IgD-negative memory B cell (primary cell): ENCODE data around the gene DYNLRB1. TPM values are rescaled to one million over a fixed set of nuclear protein-coding genes. Genes with fewer than 3 reads are reported as not detected.
"Not testable (repeated sequence)": the region's sequence is repeated elsewhere in the genome, so short reads cannot be mapped to it uniquely, and the experiment has no call there.

Experiments
- H3K27ac Mint-ChIP-seq, 3 donors: one replicate each; pipeline ENCODE4 v1.8.0; 2020 to 2022; ENCODE audit warnings: mild to moderate bottlenecking in 3 of 3, mixed read lengths in 3 of 3, moderate library complexity in 1 of 3
- H3K27me3 Mint-ChIP-seq: one replicate; pipeline ENCODE4 v1.8.0; 2021; ENCODE audit warnings: mixed read lengths
- H3K36me3 Mint-ChIP-seq: one replicate; pipeline ENCODE4 v1.8.0; 2020; ENCODE audit warnings: mild to moderate bottlenecking, mixed read lengths
- H3K4me1 Mint-ChIP-seq, 3 donors: one replicate each; pipeline ENCODE4 v1.8.0; 2020 to 2022; ENCODE audit warnings: mixed read lengths in 3 of 3, mild to moderate bottlenecking in 1 of 3
- H3K4me3 Mint-ChIP-seq, 4 donors: one replicate each; pipeline ENCODE4 v1.8.0; 2020 to 2022; ENCODE audit warnings: mild to moderate bottlenecking in 4 of 4, mixed read lengths in 4 of 4, moderate library complexity in 3 of 4
- H3K9me3 Mint-ChIP-seq, 3 donors: one replicate each; pipeline ENCODE4 v1.8.0; 2020 to 2021; ENCODE audit warnings: mixed read lengths in 3 of 3, mild to moderate bottlenecking in 1 of 3
- polyA plus RNA-seq: library from polyadenylated mRNA; unstranded; fragments of 300-500 nt; fragmentation: Illumina TruSeq; gene quantifications from one replicate; pipeline ENCODE4 v1.2.3, GENCODE V29; 2021

DYNLRB1 gene
- polyA plus RNA-seq, 1 donor from 2014 or later, result 333 TPM

DNA sequence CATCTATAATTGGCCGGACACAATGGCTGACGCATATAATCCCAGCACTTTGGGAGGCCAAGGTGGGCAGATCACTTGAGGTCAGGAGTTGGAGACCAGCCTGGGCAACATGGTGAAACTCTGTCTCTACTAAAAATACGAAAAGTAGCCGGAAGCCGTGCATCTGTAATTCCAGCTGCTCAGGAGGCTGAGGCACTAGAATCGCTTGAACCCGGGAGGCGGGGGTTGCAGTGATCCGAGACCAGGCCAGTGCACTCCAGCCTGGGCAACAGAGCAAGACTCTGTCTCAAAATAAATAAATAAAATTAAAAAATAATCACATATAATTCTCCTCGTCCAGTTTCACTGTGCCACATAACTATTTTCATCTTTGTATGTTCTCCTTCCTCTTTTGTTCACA, 3.6 kb downstream of the DYNLRB1 start:
- H3K27me3 Mint-ChIP-seq, result not testable (repeated sequence)

GRCh38 chr20:34522969-34523871, 7.0 kb downstream of the DYNLRB1 start:
- Mint-ChIP-seq H3K27me3 (no peaks in the 10 kb centered on the region), H3K36me3 (peaks cover 3% of the 10 kb centered on the region), H3K27ac (peak overlapping the region in 2 of 3 donors; percentile 65 to 88), H3K9me3 (no peaks in the 10 kb centered on the region), H3K4me3 (peak overlapping the region in 2 of 4 donors; percentile 9 to 55), H3K4me1 (peaks cover 10 to 33% (median 24%) of the 10 kb centered on the region in 3 donors)

More for the DNA sequence above, 3.6 kb downstream of the DYNLRB1 start:
- H3K27ac Mint-ChIP-seq, result peak overlapping the region in 1 of 3 donors; percentile 39
- not testable (repeated sequence) for H3K36me3 Mint-ChIP-seq, H3K9me3 Mint-ChIP-seq
- peaks cover 20 to 43% (median 41%) of the 10 kb centered on the region in 3 donors for H3K4me1 Mint-ChIP-seq
- peak overlapping the region in 1 of 4 donors; percentile 72 for H3K4me3 Mint-ChIP-seq

DNA sequence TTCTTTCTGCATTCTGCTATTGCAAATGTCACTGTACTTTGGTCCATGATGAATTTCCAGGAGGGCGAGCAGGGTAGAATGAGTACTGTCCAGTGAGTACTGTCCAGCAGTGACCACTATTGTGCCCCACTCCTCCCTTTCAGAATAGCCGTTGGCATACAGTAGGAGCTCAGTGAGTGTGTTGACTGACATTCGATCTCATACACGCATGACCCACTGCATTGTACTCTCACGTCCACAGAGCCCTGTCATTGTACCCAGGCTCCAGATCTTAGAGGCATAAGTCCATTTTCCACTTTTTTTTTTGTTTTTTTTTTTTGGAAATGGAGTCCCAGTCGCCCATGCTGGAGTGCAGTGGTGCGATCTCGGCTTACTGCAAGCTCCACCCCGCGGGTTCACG, 8.2 kb downstream of the DYNLRB1 start:
- H3K36me3 Mint-ChIP-seq, result peaks cover 3% of the 10 kb centered on the region
- H3K4me1 Mint-ChIP-seq, result peaks cover 5 to 26% (median 20%) of the 10 kb centered on the region in 3 donors
- peak overlapping the region in 1 of 3 donors; percentile 48 for H3K27ac Mint-ChIP-seq
- H3K9me3 Mint-ChIP-seq, result no peaks in the 10 kb centered on the region
- H3K4me3 Mint-ChIP-seq, result no peak overlapping the region
- no peaks in the 10 kb centered on the region for H3K27me3 Mint-ChIP-seq

DNA sequence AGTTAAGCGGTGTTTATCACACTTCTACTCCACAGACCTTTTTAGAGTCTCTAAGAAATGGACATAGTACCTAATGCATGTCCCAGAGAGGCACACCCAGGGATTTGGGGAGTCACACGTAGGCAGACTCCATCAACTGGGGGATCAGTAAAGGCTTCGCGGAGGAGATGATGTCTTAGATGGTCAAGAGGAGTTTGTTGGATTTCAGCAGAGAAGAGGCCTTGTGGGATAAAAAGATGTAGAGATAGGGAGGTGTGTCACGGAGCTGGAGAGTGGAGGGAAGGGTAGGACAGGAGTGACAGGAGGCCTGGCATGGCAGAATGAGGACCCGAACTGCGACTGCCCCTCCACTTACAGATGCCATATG, 9.1 kb downstream of the DYNLRB1 start:
- Mint-ChIP-seq H3K4me1 (peaks cover 5 to 21% (median 20%) of the 10 kb centered on the region in 3 donors), H3K27me3 (no peaks in the 10 kb centered on the region), H3K27ac (no peak overlapping the region), H3K4me3 (no peak overlapping the region), H3K36me3 (peaks cover 3% of the 10 kb centered on the region), H3K9me3 (no peaks in the 10 kb centered on the region)

DNA sequence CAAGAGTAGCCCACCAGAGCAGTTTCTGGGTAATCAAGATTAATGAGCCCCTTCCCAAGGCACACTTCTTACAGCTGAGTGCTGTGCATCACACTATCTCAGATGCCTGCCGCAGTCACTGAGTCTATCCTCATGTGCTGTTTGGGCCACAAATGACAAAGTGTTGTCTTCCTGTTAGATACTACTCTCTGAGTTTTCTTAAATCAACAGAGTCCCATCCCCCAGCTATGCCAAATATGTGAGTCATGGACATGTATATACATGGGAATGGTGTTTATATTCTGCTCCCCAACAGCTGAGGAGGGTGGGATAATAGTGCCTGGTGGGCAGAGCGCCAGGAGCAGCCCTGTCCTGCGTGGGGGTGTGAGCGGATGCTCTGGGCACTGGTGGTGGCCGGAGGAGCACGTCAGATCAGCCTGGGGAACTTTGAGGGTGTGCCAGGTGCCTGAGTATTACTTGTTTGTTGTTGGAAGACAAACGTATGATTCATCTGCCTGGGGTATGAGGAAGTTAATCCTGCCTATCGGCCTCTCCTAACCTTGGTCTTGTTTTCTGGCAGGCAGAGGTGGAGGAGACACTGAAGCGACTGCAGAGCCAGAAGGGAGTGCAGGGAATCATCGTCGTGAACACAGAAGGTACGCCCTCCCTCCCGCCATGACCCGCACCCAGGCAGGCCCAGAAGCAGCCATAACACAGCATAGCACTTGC, 9.6 kb downstream of the DYNLRB1 start:
- H3K4me1 Mint-ChIP-seq, result peaks cover 5 to 20% (median 20%) of the 10 kb centered on the region in 3 donors
- no peaks in the 10 kb centered on the region for H3K27me3 Mint-ChIP-seq
- peak overlapping the region in 1 of 3 donors; percentile 9 for H3K27ac Mint-ChIP-seq
- H3K36me3 Mint-ChIP-seq, result peaks cover 3% of the 10 kb centered on the region
- peak overlapping the region in 1 of 4 donors; percentile 29 for H3K4me3 Mint-ChIP-seq
- H3K9me3 Mint-ChIP-seq, result no peaks in the 10 kb centered on the region

DNA sequence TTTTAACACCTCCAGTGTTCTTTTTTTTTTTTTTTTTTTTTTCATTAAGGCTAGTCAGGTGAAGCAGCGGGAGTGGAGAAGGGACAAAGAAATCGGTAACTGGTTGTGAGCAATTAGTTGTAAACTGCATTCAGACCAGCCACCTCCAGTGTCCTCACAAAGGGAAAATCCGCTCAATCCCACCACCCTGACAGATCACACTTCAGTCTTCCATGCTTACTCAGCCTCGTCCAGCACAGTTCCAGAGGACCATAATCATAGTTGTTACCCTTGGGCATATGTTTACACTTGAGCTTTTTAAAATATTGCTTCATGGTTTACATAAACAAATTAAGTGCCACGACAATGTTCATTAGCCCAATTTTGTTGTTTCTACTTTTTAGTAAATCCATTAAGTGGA, 10.2 kb downstream of the DYNLRB1 start:
- Mint-ChIP-seq H3K36me3 (peaks cover 3% of the 10 kb centered on the region), H3K4me3 (peak overlapping the region in 1 of 4 donors; percentile 29), H3K9me3 (no peaks in the 10 kb centered on the region), H3K27me3 (no peaks in the 10 kb centered on the region), H3K27ac (no peak overlapping the region), H3K4me1 (peaks cover 3 to 20% (median 18%) of the 10 kb centered on the region in 3 donors)

DNA sequence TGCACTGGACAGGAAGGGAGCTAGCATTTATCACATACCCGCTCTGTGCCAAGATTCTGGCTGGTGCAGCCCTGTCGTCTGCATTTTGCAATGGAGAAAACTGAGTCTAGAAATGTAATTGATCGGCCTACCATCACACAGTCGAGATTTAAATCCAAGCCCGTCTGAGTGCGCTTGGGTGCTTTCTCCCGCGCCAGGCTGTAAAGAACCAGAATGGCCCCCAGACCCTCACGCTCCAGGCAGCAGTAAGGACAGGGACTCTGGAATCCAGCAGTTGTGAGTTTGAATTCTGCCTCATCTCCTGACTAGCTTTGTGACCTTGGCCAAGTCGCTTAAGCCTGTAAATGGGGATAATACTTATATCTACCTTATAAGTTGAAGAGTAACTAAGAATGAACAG, 10.8 kb downstream of the DYNLRB1 start:
- H3K4me1 Mint-ChIP-seq, result peaks cover 2 to 18% (median 15%) of the 10 kb centered on the region in 3 donors
- H3K36me3 Mint-ChIP-seq, result peaks cover 3% of the 10 kb centered on the region

GRCh38 chr20:34528921-34529297, 12.7 kb downstream of the DYNLRB1 start:
- H3K4me3 Mint-ChIP-seq, result no peak overlapping the region
- peaks cover 3% of the 10 kb centered on the region for H3K36me3 Mint-ChIP-seq
- H3K9me3 Mint-ChIP-seq, result no peaks in the 10 kb centered on the region
- no peaks in the 10 kb centered on the region for H3K27me3 Mint-ChIP-seq
- no peak overlapping the region for H3K27ac Mint-ChIP-seq
- H3K4me1 Mint-ChIP-seq, result peaks cover 0 to 4% (median 2%) of the 10 kb centered on the region in 3 donors

More for the DNA sequence above, 10.8 kb downstream of the DYNLRB1 start:
- no peaks in the 10 kb centered on the region for H3K27me3 Mint-ChIP-seq
- no peaks in the 10 kb centered on the region for H3K9me3 Mint-ChIP-seq
- H3K27ac Mint-ChIP-seq, result peak overlapping the region in 2 of 3 donors; percentile 7 to 80
- H3K4me3 Mint-ChIP-seq, result no peak overlapping the region

GRCh38 chr20:34529742-34530141, 13.5 kb downstream of the DYNLRB1 start:
- no peak overlapping the region for H3K4me3 Mint-ChIP-seq
- peaks cover 0 to 2% (median 0%) of the 10 kb centered on the region in 3 donors for H3K4me1 Mint-ChIP-seq
- H3K9me3 Mint-ChIP-seq, result no peaks in the 10 kb centered on the region
- peaks cover 3% of the 10 kb centered on the region for H3K36me3 Mint-ChIP-seq
- no peaks in the 10 kb centered on the region for H3K27me3 Mint-ChIP-seq
- no peak overlapping the region for H3K27ac Mint-ChIP-seq

DNA sequence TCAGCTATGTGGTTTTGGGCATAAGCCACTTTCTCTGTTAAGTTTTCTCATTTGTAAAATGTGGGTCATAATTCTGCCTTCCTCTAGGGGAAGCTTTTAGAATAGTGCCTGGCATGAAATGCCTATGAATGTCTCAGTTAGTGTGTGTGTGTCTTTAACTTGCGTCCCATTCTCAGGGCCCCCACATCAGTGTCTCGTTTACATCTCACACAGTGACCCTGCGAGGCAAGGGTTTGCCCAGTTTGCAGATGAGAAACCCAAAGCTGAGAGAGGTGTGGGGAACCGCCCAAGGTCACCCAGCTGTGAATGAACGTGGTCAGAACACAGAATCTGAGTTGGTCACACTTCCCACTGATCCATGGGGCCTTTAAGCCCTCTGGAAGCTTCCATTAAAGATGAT, 14.1 kb downstream of the DYNLRB1 start:
- H3K27me3 Mint-ChIP-seq, result no peaks in the 10 kb centered on the region
- peaks cover 3% of the 10 kb centered on the region for H3K36me3 Mint-ChIP-seq
- H3K27ac Mint-ChIP-seq, result peak overlapping the region in 1 of 3 donors; percentile 19
- H3K4me3 Mint-ChIP-seq, result no peak overlapping the region
- H3K4me1 Mint-ChIP-seq, result peaks cover 0 to 2% (median 0%) of the 10 kb centered on the region in 3 donors
- no peaks in the 10 kb centered on the region for H3K9me3 Mint-ChIP-seq

DNA sequence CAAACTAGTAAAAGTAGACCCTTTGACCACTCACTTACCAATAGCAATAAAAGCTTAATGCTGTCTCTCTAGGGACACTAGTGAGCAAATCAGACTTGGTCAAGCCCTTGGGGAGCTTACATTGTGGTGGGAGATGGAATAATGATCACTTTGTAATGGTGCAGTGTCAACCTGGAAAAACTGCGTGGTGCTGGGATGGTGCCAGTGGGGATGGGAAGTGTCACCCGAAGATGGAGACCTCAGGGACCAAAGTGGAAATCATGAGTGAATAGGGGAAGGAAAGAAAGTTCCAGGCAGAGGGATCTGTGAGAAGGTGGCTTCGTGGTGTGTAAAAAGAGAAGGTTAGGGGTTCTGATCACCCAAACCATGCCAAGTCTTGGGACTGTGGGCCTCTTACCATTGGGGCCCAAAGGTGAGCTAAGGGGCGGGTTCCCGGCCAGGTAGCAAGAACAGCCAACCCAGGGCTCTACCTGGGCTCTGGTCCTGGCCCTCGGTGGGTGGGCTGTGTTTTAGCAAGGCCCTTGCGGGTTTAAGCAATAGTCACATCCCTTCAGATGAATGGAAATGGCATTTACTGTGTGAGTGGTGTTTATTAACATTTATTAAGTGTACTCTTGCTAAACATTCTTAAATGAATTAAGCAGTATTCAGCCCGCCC, 15.5 kb downstream of the DYNLRB1 start:
- Mint-ChIP-seq H3K4me1 (peaks cover 0 to 2% (median 0%) of the 10 kb centered on the region in 3 donors), H3K27ac (peak overlapping the region in 2 of 3 donors; percentile 13 to 50), H3K4me3 (no peak overlapping the region), H3K9me3 (no peaks in the 10 kb centered on the region), H3K36me3 (peaks cover 3% of the 10 kb centered on the region), H3K27me3 (no peaks in the 10 kb centered on the region)

DNA sequence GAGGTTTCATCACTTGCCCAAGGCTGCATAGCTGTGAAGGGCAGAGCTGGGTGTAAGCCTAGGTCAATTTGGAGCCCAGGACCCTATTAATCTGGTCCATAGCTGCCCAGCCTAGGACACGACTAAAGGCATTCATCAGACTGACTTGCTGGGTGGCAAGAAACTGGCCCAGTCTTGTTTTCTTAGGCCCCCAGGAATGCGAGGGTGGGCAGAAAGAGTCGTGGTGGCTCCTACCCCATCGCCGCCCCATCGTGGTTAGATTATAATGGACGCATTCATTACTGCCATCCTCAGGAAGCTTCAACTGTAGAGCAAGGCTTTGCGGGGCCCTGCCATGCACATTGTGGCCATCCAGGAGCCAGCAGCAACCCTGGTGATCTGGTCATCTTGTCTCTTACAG, 16.1 kb downstream of the DYNLRB1 start:
- peaks cover 0 to 2% (median 0%) of the 10 kb centered on the region in 3 donors for H3K4me1 Mint-ChIP-seq
- H3K36me3 Mint-ChIP-seq, result peaks cover 3% of the 10 kb centered on the region
- H3K27ac Mint-ChIP-seq, result no peak overlapping the region

DNA sequence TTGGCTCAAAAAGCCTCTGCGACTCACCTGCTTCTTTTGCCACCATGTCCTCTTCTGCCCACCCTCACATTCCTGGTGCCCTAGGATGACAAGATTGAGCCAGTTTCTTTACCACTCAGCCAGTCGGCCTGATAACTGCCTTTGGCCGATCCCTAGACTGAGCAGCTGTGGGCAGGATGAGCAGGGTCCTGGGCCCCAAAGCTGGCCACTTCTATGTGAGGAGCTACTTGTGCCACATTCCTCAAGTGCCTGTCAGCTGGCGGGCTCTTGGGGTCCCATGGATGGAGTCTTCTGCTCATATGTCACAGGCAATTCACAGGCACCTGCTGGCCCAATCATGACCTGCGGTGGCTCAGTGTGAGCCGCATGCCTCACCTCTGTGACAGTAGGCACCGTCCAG, 16.5 kb downstream of the DYNLRB1 start:
- H3K9me3 Mint-ChIP-seq, result no peaks in the 10 kb centered on the region
- H3K27ac Mint-ChIP-seq, result peak overlapping the region in 1 of 3 donors; percentile 71
- no peaks in the 10 kb centered on the region for H3K27me3 Mint-ChIP-seq
- no peak overlapping the region for H3K4me3 Mint-ChIP-seq
- peaks cover 0 to 2% (median 0%) of the 10 kb centered on the region in 3 donors for H3K4me1 Mint-ChIP-seq
- peaks cover 3% of the 10 kb centered on the region for H3K36me3 Mint-ChIP-seq

More for the DNA sequence above, 16.1 kb downstream of the DYNLRB1 start:
- no peaks in the 10 kb centered on the region for H3K27me3 Mint-ChIP-seq
- H3K9me3 Mint-ChIP-seq, result no peaks in the 10 kb centered on the region
- H3K4me3 Mint-ChIP-seq, result no peak overlapping the region

DNA sequence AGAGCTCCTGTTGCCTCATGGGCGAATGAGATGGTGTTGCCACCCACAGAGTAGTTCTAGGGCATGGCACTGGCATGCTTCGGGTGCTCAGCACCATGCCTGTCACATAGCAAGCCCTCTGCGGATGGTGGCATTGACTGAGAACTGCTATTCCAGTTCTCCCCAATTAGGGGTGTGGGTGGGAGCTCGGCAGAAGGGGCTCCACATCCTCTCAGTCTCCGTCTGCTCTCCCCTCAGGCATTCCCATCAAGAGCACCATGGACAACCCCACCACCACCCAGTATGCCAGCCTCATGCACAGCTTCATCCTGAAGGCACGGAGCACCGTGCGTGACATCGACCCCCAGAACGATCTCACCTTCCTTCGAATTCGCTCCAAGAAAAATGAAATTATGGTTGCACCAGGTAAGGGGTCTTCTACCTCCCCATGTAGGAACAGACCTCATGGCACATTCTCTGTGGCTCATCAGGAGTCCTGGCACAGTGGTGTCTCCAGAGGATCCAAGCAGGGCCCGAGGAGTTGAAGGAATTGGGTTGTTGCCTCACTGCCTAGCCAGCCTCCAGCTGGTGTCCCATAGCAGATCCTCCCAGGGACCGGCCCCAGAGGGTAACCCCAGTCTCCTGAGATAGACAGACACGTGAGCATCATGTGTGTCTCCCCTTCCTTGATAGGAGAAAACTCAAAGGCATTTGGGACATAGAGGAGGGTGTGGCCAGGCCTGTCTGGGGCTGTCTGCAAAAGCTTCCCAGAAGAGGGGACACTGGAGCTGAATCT, 18.4 kb downstream of the DYNLRB1 start:
- Mint-ChIP-seq H3K36me3 (peaks cover 3% of the 10 kb centered on the region), H3K27ac (no peak overlapping the region), H3K4me3 (peak overlapping the region in 1 of 4 donors; percentile 39), H3K9me3 (no peaks in the 10 kb centered on the region), H3K4me1 (peaks cover 2 to 5% (median 2%) of the 10 kb centered on the region in 3 donors), H3K27me3 (no peaks in the 10 kb centered on the region)
